ENCODE measurements around the gene PDGFB.

GRCh38 chr22:39205344-39206021 is 39.3 kb downstream of the PDGFB start:
- TF ChIP-seq, protein P1, sequence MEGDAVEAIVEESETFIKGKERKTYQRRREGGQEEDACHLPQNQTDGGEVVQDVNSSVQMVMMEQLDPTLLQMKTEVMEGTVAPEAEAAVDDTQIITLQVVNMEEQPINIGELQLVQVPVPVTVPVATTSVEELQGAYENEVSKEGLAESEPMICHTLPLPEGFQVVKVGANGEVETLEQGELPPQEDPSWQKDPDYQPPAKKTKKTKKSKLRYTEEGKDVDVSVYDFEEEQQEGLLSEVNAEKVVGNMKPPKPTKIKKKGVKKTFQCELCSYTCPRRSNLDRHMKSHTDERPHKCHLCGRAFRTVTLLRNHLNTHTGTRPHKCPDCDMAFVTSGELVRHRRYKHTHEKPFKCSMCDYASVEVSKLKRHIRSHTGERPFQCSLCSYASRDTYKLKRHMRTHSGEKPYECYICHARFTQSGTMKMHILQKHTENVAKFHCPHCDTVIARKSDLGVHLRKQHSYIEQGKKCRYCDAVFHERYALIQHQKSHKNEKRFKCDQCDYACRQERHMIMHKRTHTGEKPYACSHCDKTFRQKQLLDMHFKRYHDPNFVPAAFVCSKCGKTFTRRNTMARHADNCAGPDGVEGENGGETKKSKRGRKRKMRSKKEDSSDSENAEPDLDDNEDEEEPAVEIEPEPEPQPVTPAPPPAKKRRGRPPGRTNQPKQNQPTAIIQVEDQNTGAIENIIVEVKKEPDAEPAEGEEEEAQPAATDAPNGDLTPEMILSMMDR (conservative IDR thresholded peaks at IDR 0.05; ENCODE audit: low read depth in 2 of 2) = no peak
- TF ChIP-seq EZH2phosphoT487 (IDR thresholded peaks at IDR 0.05; ENCODE audit: unreplicated experiment) (no peak), JUNB (IDR thresholded peaks at IDR 0.05; ENCODE audit: unreplicated experiment) (no peak), EZH2 (IDR thresholded peaks at IDR 0.05; ENCODE audit: low read depth, unreplicated experiment) (no peak), ZNF331 (CRISPR knock-in tag; IDR thresholded peaks at IDR 0.05; ENCODE audit: low read depth) (no peak), CREB1 (CRISPR knock-in tag; IDR thresholded peaks at IDR 0.05; ENCODE audit: low read depth) (no peak), POLR2AphosphoS5 (IDR thresholded peaks at IDR 0.05; ENCODE audit: low read depth) (no peak; the same call in 1 of the 2 replicates), NANOG (IDR thresholded peaks at IDR 0.05; ENCODE audit: borderline replicate concordance) (no peak)
- TF ChIP-seq, protein P2, sequence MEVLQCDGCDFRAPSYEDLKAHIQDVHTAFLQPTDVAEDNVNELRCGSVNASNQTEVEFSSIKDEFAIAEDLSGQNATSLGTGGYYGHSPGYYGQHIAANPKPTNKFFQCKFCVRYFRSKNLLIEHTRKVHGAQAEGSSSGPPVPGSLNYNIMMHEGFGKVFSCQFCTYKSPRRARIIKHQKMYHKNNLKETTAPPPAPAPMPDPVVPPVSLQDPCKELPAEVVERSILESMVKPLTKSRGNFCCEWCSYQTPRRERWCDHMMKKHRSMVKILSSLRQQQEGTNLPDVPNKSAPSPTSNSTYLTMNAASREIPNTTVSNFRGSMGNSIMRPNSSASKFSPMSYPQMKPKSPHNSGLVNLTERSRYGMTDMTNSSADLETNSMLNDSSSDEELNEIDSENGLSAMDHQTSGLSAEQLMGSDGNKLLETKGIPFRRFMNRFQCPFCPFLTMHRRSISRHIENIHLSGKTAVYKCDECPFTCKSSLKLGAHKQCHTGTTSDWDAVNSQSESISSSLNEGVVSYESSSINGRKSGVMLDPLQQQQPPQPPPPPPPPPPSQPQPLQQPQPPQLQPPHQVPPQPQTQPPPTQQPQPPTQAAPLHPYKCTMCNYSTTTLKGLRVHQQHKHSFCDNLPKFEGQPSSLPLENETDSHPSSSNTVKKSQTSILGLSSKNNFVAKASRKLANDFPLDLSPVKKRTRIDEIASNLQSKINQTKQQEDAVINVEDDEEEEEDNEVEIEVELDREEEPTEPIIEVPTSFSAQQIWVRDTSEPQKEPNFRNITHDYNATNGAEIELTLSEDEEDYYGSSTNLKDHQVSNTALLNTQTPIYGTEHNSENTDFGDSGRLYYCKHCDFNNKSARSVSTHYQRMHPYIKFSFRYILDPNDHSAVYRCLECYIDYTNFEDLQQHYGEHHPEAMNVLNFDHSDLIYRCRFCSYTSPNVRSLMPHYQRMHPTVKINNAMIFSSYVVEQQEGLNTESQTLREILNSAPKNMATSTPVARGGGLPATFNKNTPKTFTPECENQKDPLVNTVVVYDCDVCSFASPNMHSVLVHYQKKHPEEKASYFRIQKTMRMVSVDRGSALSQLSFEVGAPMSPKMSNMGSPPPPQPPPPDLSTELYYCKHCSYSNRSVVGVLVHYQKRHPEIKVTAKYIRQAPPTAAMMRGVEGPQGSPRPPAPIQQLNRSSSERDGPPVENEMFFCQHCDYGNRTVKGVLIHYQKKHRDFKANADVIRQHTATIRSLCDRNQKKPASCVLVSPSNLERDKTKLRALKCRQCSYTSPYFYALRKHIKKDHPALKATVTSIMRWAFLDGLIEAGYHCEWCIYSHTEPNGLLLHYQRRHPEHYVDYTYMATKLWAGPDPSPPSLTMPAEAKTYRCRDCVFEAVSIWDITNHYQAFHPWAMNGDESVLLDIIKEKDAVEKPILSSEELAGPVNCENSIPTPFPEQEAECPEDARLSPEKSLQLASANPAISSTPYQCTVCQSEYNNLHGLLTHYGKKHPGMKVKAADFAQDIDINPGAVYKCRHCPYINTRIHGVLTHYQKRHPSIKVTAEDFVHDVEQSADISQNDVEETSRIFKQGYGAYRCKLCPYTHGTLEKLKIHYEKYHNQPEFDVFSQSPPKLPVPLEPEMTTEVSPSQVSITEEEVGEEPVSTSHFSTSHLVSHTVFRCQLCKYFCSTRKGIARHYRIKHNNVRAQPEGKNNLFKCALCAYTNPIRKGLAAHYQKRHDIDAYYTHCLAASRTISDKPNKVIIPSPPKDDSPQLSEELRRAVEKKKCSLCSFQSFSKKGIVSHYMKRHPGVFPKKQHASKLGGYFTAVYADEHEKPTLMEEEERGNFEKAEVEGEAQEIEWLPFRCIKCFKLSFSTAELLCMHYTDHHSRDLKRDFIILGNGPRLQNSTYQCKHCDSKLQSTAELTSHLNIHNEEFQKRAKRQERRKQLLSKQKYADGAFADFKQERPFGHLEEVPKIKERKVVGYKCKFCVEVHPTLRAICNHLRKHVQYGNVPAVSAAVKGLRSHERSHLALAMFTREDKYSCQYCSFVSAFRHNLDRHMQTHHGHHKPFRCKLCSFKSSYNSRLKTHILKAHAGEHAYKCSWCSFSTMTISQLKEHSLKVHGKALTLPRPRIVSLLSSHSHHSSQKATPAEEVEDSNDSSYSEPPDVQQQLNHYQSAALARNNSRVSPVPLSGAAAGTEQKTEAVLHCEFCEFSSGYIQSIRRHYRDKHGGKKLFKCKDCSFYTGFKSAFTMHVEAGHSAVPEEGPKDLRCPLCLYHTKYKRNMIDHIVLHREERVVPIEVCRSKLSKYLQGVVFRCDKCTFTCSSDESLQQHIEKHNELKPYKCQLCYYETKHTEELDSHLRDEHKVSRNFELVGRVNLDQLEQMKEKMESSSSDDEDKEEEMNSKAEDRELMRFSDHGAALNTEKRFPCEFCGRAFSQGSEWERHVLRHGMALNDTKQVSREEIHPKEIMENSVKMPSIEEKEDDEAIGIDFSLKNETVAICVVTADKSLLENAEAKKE (CRISPR knock-in tag; IDR thresholded peaks at IDR 0.05) = no peak
- TF ChIP-seq, protein P3, sequence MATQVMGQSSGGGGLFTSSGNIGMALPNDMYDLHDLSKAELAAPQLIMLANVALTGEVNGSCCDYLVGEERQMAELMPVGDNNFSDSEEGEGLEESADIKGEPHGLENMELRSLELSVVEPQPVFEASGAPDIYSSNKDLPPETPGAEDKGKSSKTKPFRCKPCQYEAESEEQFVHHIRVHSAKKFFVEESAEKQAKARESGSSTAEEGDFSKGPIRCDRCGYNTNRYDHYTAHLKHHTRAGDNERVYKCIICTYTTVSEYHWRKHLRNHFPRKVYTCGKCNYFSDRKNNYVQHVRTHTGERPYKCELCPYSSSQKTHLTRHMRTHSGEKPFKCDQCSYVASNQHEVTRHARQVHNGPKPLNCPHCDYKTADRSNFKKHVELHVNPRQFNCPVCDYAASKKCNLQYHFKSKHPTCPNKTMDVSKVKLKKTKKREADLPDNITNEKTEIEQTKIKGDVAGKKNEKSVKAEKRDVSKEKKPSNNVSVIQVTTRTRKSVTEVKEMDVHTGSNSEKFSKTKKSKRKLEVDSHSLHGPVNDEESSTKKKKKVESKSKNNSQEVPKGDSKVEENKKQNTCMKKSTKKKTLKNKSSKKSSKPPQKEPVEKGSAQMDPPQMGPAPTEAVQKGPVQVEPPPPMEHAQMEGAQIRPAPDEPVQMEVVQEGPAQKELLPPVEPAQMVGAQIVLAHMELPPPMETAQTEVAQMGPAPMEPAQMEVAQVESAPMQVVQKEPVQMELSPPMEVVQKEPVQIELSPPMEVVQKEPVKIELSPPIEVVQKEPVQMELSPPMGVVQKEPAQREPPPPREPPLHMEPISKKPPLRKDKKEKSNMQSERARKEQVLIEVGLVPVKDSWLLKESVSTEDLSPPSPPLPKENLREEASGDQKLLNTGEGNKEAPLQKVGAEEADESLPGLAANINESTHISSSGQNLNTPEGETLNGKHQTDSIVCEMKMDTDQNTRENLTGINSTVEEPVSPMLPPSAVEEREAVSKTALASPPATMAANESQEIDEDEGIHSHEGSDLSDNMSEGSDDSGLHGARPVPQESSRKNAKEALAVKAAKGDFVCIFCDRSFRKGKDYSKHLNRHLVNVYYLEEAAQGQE (IDR thresholded peaks at IDR 0.05; ENCODE audit: unreplicated experiment) = no peak
- TF ChIP-seq, protein P4, sequence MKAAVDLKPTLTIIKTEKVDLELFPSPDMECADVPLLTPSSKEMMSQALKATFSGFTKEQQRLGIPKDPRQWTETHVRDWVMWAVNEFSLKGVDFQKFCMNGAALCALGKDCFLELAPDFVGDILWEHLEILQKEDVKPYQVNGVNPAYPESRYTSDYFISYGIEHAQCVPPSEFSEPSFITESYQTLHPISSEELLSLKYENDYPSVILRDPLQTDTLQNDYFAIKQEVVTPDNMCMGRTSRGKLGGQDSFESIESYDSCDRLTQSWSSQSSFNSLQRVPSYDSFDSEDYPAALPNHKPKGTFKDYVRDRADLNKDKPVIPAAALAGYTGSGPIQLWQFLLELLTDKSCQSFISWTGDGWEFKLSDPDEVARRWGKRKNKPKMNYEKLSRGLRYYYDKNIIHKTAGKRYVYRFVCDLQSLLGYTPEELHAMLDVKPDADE (IDR thresholded peaks at IDR 0.05) = no peak

Measured in GM23338 (cell line).